Epithelial cell of umbilical artery (primary cell): ENCODE measurements around the gene SEC23IP. TPM values are rescaled to one million over a fixed set of nuclear protein-coding genes. Genes with fewer than 3 reads are reported as not detected.

Experiments
- total RNA-seq: library from RNA; depleted of rRNA; stranded (reverse); fragments of >200 nt; gene quantifications from 2 replicates; pipeline ENCODE4 v1.2.3, GENCODE V29; 2014

Gene SEC23IP
- total RNA-seq: 17.6 and 26.0 TPM in 2 replicates

GRCh38 chr10:119892188-119893065 lies at the start of gene SEC23IP:
TSS of gene SEC23IP (plus strand) at chr10:119892730. CDS start at chr10:119892783, 53 bp downstream.

DNA sequence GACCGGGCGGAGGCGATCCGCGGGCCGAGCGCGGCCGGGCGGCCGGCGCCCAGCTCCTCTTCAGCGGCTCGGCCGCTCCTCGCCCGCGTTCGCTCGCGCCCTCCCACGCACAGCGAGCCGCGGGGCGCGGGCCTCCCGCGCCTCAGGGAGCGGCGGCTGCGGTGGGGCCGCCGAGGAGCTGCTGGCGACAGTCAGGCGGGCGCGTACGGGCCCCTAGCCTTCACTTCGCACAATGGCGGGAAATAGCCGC lies 20.0 kb upstream of the SEC23IP start, which contains the start of gene MCMBP:
Gene MCMBP (minus strand): TSS at position 234 of the 250 bp plus-strand sequence. CDS start 259 bp downstream, outside the sequence.

Other genes with a start within 250 kb of the SEC23IP start
- gene BAG3, start 241.3 kb upstream of the SEC23IP start, total RNA-seq: 12.9 and 13.3 TPM in 2 replicates
- gene INPP5F, start 166.7 kb upstream of the SEC23IP start, total RNA-seq: 37.1 and 46.4 TPM in 2 replicates
- gene MCMBP, start 19.9 kb upstream of the SEC23IP start, total RNA-seq: 73.7 and 85.3 TPM in 2 replicates